ENCODE data around the gene ANKRD29.

Gene ANKRD29

DNA sequence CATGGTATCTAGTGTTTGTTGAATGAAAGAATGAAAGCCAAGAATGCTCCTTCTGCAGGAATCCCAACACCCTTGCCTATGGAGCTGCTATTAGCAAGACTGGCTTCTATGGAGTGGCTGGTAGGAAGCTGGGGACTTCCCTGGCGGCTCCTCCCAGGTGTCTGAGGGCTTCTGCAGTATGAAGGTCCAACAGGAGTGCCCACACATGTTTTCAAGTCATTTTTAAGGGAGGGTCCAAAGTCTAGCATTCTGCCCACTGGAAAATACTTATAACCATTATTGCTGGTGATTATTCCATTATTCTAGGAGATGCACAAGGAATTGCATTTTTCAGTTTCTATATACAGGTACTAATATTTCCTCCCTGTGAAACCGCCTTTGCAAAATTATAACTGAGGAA, 54.5 kb downstream of the ANKRD29 start:
- TF ChIP-seq CTCF (IDR thresholded peaks at IDR 0.05; ENCODE audit: control insufficient read depth, extremely low read depth, insufficient read depth), result no peak
- DNase-seq (ENCODE audit: low read depth), result no peak
- H3K4me3 ChIP-seq (ENCODE audit: low read depth, low read length), result no peak overlapping the region

DNA sequence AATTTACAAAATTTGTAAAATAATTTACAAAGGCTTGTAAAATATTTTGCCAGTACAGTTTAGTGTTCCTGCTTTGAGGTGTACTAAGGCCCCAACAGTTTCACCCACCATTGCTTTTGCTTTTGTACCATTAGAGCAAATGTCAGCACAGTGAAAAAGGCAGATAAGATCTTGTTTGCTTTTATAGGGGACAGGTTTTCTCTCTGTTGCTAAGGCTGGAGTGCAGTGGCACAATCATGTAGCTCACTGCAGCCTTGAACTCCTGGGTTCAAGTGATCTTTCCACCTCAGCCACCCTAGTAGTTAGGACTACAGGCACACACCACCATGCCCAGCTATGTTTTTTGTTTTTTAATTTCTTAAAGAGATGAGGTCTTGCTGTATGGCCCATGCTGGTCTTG, 56.8 kb downstream of the ANKRD29 start:
- H3K4me3 ChIP-seq (ENCODE audit: low read depth, low read length), result no peak overlapping the region
- no peak for DNase-seq (ENCODE audit: low read depth)
- no peak for TF ChIP-seq CTCF (IDR thresholded peaks at IDR 0.05; ENCODE audit: control insufficient read depth, extremely low read depth, insufficient read depth)

- no peak for TF ChIP-seq CTCF (IDR thresholded peaks at IDR 0.05; ENCODE audit: control insufficient read depth, extremely low read depth, insufficient read depth)
- no peak overlapping the region for H3K4me3 ChIP-seq (ENCODE audit: low read depth, low read length)
- DNase-seq (ENCODE audit: low read depth), result no peak
These were observed 62.9 kb downstream of the ANKRD29 start for GRCh38 chr18:23599809-23600208.

DNA sequence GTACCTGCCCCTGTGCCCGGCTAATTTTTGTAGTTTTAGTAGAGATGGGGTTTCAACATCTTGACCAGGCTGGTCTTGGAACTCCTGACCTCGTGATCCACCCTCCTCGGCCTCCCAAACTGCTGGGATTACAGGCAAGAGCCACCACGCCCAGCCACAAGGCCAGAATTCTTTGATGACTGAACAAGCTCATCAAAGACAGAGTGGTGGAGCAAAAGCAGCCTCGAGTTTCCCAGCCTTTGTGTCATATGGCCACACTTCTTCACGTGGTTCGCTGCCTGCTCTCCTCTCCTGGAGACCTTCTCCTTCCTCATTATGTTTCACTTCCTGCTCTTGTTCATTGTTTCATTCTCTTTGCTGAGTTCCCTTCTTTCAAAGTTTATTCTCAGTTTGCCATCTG, 66.5 kb downstream of the ANKRD29 start:
- no peak overlapping the region for H3K4me3 ChIP-seq (ENCODE audit: low read depth, low read length)
- DNase-seq (ENCODE audit: low read depth), result no peak
- TF ChIP-seq CTCF (IDR thresholded peaks at IDR 0.05; ENCODE audit: control insufficient read depth, extremely low read depth, insufficient read depth), result no peak

DNA sequence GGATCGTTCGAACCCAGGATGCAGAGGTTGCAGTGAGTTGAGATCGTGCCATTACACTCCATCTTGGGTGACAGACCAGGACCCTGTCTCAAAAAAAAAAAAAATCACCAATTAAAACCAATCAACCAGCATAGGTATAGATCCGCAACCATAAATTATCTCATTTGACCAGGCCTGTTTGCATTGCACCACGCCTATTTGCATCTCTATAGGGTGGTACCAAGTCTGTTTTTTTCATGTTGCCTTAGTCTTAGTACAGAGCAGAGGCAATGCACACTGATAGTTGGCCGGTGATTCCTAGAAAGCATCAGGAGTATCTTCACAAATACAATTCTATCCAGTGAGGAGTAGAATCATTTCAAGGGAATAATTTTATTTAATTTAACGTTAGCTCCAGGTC, 67.1 kb downstream of the ANKRD29 start:
- H3K4me3 ChIP-seq (ENCODE audit: low read depth, low read length), result no peak overlapping the region
- TF ChIP-seq CTCF (IDR thresholded peaks at IDR 0.05; ENCODE audit: control insufficient read depth, extremely low read depth, insufficient read depth), result no peak
- no peak for DNase-seq (ENCODE audit: low read depth)

- no peak for DNase-seq (ENCODE audit: low read depth)
- no peak for TF ChIP-seq CTCF (IDR thresholded peaks at IDR 0.05; ENCODE audit: control insufficient read depth, extremely low read depth, insufficient read depth)
- H3K4me3 ChIP-seq (ENCODE audit: low read depth, low read length), result no peak overlapping the region
These were observed 69.0 kb downstream of the ANKRD29 start for GRCh38 chr18:23593720-23594119.

DNA sequence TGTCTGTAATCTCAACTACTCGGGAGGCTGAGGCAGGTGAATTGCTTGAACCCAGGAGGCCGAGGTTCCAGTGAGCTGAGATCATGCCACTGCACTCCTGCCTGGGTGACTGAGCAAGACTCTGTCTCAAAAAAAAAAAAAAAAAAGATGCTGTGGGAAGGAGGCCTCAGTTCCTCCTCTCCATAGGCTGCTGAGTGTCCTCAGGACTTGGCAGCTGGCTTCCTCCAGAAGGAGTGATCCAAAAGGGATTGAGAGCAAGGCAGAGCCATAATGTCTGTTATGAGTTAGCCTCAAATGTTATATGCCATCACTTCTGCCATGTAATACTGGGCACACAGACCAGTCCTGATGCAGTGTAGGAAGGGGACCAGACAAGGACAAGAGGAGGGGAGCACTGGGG, 69.8 kb downstream of the ANKRD29 start:
- no peak for DNase-seq (ENCODE audit: low read depth)
- TF ChIP-seq CTCF (IDR thresholded peaks at IDR 0.05; ENCODE audit: control insufficient read depth, extremely low read depth, insufficient read depth), result no peak
- H3K4me3 ChIP-seq (ENCODE audit: low read depth, low read length), result no peak overlapping the region
